ENCODE data around the gene SUCO. TPM values are rescaled to one million over a fixed set of nuclear protein-coding genes. Genes with fewer than 3 reads are reported as not detected.

SUCO gene
- total RNA-seq, 1 experiment from 2014 or later: 32.9 TPM

DNA sequence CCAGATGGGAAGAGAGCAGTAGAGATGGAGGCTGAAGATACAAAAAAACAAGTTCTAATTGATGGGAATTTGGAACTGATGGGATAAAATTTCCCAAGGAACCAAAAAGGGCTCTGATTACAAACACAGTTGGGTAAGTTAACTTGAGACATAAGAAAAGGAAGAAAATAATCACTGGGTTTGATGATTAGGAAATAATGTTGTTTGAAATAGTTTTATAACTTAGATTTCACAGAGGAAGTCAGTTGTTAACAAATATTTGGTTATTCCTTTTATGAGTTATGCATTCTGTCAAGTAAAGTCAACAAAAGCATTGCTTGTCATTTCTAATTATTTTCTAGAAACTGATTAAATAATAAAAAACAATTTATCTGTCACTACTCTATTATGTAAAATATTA lies 20.4 kb upstream of the SUCO start:
- intact Hi-C loops (cut with micrococcal nuclease; ENCODE audit: unreplicated experiment): no loop called here
- no TSS peak for BruUV-seq (replicated peaks)
- Histone ChIP-seq H3K36me3 (ENCODE audit: insufficient read depth, low read length, poor library complexity, severe bottlenecking) (no peaks in the 10 kb centered on the region), H3K9me3 (ENCODE audit: low read depth, low read length, poor library complexity, severe bottlenecking) (no peaks in the 10 kb centered on the region), H3K27me3 (replicated peaks; ENCODE audit: insufficient read depth, low read depth, low read length, poor library complexity) (no peaks in the 10 kb centered on the region), H3K4me3 (ENCODE audit: low read depth, low read length, poor library complexity, severe bottlenecking) (no peak overlapping the region), H3K27ac (ENCODE audit: low read depth, low read length, poor library complexity, severe bottlenecking) (no peak overlapping the region), H3K4me1 (ENCODE audit: insufficient read depth, low read length, poor library complexity, severe bottlenecking) (no peaks in the 10 kb centered on the region)
- CTCF ChIA-PET: no interaction called here
- no peak for DNase-seq (ENCODE audit: low spot score)
- no peak for TF ChIP-seq EZH2 (IDR thresholded peaks at IDR 0.05; ENCODE audit: borderline replicate concordance, low read depth, low read length, poor library complexity, severe bottlenecking)
- TF ChIP-seq, protein P1, sequence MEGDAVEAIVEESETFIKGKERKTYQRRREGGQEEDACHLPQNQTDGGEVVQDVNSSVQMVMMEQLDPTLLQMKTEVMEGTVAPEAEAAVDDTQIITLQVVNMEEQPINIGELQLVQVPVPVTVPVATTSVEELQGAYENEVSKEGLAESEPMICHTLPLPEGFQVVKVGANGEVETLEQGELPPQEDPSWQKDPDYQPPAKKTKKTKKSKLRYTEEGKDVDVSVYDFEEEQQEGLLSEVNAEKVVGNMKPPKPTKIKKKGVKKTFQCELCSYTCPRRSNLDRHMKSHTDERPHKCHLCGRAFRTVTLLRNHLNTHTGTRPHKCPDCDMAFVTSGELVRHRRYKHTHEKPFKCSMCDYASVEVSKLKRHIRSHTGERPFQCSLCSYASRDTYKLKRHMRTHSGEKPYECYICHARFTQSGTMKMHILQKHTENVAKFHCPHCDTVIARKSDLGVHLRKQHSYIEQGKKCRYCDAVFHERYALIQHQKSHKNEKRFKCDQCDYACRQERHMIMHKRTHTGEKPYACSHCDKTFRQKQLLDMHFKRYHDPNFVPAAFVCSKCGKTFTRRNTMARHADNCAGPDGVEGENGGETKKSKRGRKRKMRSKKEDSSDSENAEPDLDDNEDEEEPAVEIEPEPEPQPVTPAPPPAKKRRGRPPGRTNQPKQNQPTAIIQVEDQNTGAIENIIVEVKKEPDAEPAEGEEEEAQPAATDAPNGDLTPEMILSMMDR (conservative IDR thresholded peaks at IDR 0.05; ENCODE audit: low read depth, low read length): no peak
- POLR2A ChIA-PET (ENCODE audit: low non-redundant PET): no interaction called here

DNA sequence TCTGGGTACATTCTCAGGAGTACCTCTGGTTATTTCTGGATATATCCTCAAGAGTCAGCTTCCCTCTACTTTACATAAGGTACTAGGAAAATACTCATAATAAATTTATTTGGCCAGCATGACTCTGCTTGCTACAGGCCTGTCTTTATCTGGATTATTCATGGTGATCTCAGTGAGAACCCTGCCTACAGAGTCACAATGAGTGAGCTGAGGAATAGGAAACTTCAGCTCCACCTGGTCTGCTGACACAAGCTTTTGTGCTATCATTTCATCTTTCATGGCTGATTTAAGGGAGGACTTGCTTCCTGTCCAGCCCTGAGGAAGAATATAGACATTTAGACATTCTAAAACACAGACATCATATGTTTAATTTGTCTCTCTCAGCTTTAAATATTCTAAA lies 19.5 kb upstream of the SUCO start:
- DNase-seq (ENCODE audit: low spot score): peak; percentile 16
- no peaks in the 10 kb centered on the region for H3K9me3 ChIP-seq (ENCODE audit: low read depth, low read length, poor library complexity, severe bottlenecking)
- BruUV-seq (replicated peaks): no TSS peak
- no peaks in the 10 kb centered on the region for H3K36me3 ChIP-seq (ENCODE audit: insufficient read depth, low read length, poor library complexity, severe bottlenecking)
- no peak overlapping the region for H3K4me3 ChIP-seq (ENCODE audit: low read depth, low read length, poor library complexity, severe bottlenecking)
- POLR2A ChIA-PET (ENCODE audit: low non-redundant PET): no interaction called here
- intact Hi-C loops (cut with micrococcal nuclease; ENCODE audit: unreplicated experiment): no loop called here
- no peak for TF ChIP-seq EZH2 (IDR thresholded peaks at IDR 0.05; ENCODE audit: borderline replicate concordance, low read depth, low read length, poor library complexity, severe bottlenecking)
- TF ChIP-seq, protein P1 (conservative IDR thresholded peaks at IDR 0.05; ENCODE audit: low read depth, low read length): no peak
- no peaks in the 10 kb centered on the region for H3K27me3 ChIP-seq (replicated peaks; ENCODE audit: insufficient read depth, low read depth, low read length, poor library complexity)
- CTCF ChIA-PET: no interaction called here
- no peak overlapping the region for H3K27ac ChIP-seq (ENCODE audit: low read depth, low read length, poor library complexity, severe bottlenecking)
- no peaks in the 10 kb centered on the region for H3K4me1 ChIP-seq (ENCODE audit: insufficient read depth, low read length, poor library complexity, severe bottlenecking)

DNA sequence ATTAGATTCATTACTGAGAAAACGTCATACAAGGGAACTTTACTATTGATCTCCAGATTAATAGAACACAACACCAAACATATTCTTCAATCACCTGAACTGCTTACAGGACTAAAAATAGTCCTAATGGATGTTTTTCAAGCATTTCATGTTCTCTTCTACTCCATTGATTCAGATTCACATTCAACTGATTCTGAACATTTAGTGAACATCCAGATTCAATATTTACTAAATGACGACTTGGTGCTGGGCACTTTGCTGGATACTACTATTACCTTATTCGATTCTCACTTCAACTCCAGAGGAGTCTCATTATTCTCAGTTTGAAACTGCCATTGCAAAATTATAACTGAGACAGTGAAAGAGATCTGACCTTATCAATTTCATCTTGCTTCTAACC lies 18.8 kb upstream of the SUCO start:
- H3K9me3 ChIP-seq (ENCODE audit: low read depth, low read length, poor library complexity, severe bottlenecking): no peaks in the 10 kb centered on the region
- BruUV-seq (replicated peaks): no TSS peak
- H3K27ac ChIP-seq (ENCODE audit: low read depth, low read length, poor library complexity, severe bottlenecking): no peak overlapping the region
- DNase-seq (ENCODE audit: low spot score): no peak
- intact Hi-C loops (cut with micrococcal nuclease; ENCODE audit: unreplicated experiment): no loop called here
- TF ChIP-seq, protein P1 (conservative IDR thresholded peaks at IDR 0.05; ENCODE audit: low read depth, low read length): no peak
- no peak for TF ChIP-seq EZH2 (IDR thresholded peaks at IDR 0.05; ENCODE audit: borderline replicate concordance, low read depth, low read length, poor library complexity, severe bottlenecking)
- CTCF ChIA-PET: no interaction called here
- H3K27me3 ChIP-seq (replicated peaks; ENCODE audit: insufficient read depth, low read depth, low read length, poor library complexity): no peaks in the 10 kb centered on the region
- POLR2A ChIA-PET (ENCODE audit: low non-redundant PET): no interaction called here
- H3K36me3 ChIP-seq (ENCODE audit: insufficient read depth, low read length, poor library complexity, severe bottlenecking): no peaks in the 10 kb centered on the region
- H3K4me1 ChIP-seq (ENCODE audit: insufficient read depth, low read length, poor library complexity, severe bottlenecking): no peaks in the 10 kb centered on the region
- no peak overlapping the region for H3K4me3 ChIP-seq (ENCODE audit: low read depth, low read length, poor library complexity, severe bottlenecking)
